ENCODE data around the gene PPCDC. TPM values are rescaled to one million over a fixed set of nuclear protein-coding genes. Genes with fewer than 3 reads are reported as not detected.

Gene PPCDC
- total RNA-seq, 1 donor from 2014 or later: 4.7 TPM

- H3K27me3 ChIP-seq (ENCODE audit: control insufficient read depth in 3 of 3, insufficient read depth in 3 of 3, low read length in 3 of 3): no peaks in the 10 kb centered on the region
- peaks cover 28 to 38% (median 31%) of the 10 kb centered on the region in 3 donors for H3K4me1 ChIP-seq (ENCODE audit: control insufficient read depth in 3 of 3, insufficient read depth in 3 of 3, low read length in 3 of 3)
- H3K27ac ChIP-seq (ENCODE audit: low read depth, low read length): no peak overlapping the region
- H3K9me3 ChIP-seq (ENCODE audit: control insufficient read depth in 3 of 3, low read length in 3 of 3): no peaks in the 10 kb centered on the region
- H3K36me3 ChIP-seq (ENCODE audit: control insufficient read depth in 3 of 3, insufficient read depth in 3 of 3, low read length in 3 of 3): peaks cover 4 to 14% (median 5%) of the 10 kb centered on the region in 3 donors
- H3K9ac ChIP-seq (ENCODE audit: low read depth in 1 of 3, low read length in 3 of 3): peak overlapping the region in 1 of 3 donors; percentile 33
- H3K4me3 ChIP-seq (ENCODE audit: low read length in 3 of 3): no peak overlapping the region
Measured at GRCh38 chr15:75027551-75027950, 4.2 kb downstream of the PPCDC start.

GRCh38 chr15:75028991-75029377 is 5.6 kb downstream of the PPCDC start:
- Histone ChIP-seq H3K27me3 (ENCODE audit: control insufficient read depth in 3 of 3, insufficient read depth in 3 of 3, low read length in 3 of 3) (no peaks in the 10 kb centered on the region), H3K9ac (ENCODE audit: low read depth in 1 of 3, low read length in 3 of 3) (peak overlapping the region in 1 of 3 donors; percentile 50), H3K27ac (ENCODE audit: low read depth, low read length) (peak overlapping the region; percentile 12), H3K9me3 (ENCODE audit: control insufficient read depth in 3 of 3, low read length in 3 of 3) (no peaks in the 10 kb centered on the region), H3K4me1 (ENCODE audit: control insufficient read depth in 3 of 3, insufficient read depth in 3 of 3, low read length in 3 of 3) (peaks cover 26 to 40% (median 29%) of the 10 kb centered on the region in 3 donors), H3K36me3 (ENCODE audit: control insufficient read depth in 3 of 3, insufficient read depth in 3 of 3, low read length in 3 of 3) (peaks cover 5 to 12% (median 6%) of the 10 kb centered on the region in 3 donors), H3K4me3 (ENCODE audit: low read length in 3 of 3) (peak overlapping the region in 1 of 3 donors; percentile 26)

- H3K36me3 ChIP-seq (ENCODE audit: control insufficient read depth in 3 of 3, insufficient read depth in 3 of 3, low read length in 3 of 3): peaks cover 5 to 12% (median 8%) of the 10 kb centered on the region in 3 donors
- no peaks in the 10 kb centered on the region for H3K9me3 ChIP-seq (ENCODE audit: control insufficient read depth in 3 of 3, low read length in 3 of 3)
- H3K27ac ChIP-seq (ENCODE audit: low read depth, low read length): peak overlapping the region; percentile 71
- peak overlapping the region; percentile 40 to 66 (median 66) for H3K9ac ChIP-seq (ENCODE audit: low read depth in 1 of 3, low read length in 3 of 3)
- H3K4me3 ChIP-seq (ENCODE audit: low read length in 3 of 3): peak overlapping the region; percentile 4 to 58 (median 52)
- no peaks in the 10 kb centered on the region for H3K27me3 ChIP-seq (ENCODE audit: control insufficient read depth in 3 of 3, insufficient read depth in 3 of 3, low read length in 3 of 3)
- peaks cover 23 to 35% (median 26%) of the 10 kb centered on the region in 3 donors for H3K4me1 ChIP-seq (ENCODE audit: control insufficient read depth in 3 of 3, insufficient read depth in 3 of 3, low read length in 3 of 3)
Measured at GRCh38 chr15:75029378-75030022, 6.1 kb downstream of the PPCDC start.

- peaks cover 5 to 12% (median 8%) of the 10 kb centered on the region in 3 donors for H3K36me3 ChIP-seq (ENCODE audit: control insufficient read depth in 3 of 3, insufficient read depth in 3 of 3, low read length in 3 of 3)
- peak overlapping the region; percentile 71 for H3K27ac ChIP-seq (ENCODE audit: low read depth, low read length)
- peak overlapping the region; percentile 40 to 66 (median 66) for H3K9ac ChIP-seq (ENCODE audit: low read depth in 1 of 3, low read length in 3 of 3)
- peak overlapping the region; percentile 4 to 58 (median 52) for H3K4me3 ChIP-seq (ENCODE audit: low read length in 3 of 3)
- no peaks in the 10 kb centered on the region for H3K27me3 ChIP-seq (ENCODE audit: control insufficient read depth in 3 of 3, insufficient read depth in 3 of 3, low read length in 3 of 3)
- H3K9me3 ChIP-seq (ENCODE audit: control insufficient read depth in 3 of 3, low read length in 3 of 3): no peaks in the 10 kb centered on the region
- peaks cover 22 to 31% (median 25%) of the 10 kb centered on the region in 3 donors for H3K4me1 ChIP-seq (ENCODE audit: control insufficient read depth in 3 of 3, insufficient read depth in 3 of 3, low read length in 3 of 3)
Measured at GRCh38 chr15:75030023-75030413, 6.6 kb downstream of the PPCDC start.

- Histone ChIP-seq H3K9me3 (ENCODE audit: control insufficient read depth in 3 of 3, low read length in 3 of 3) (no peaks in the 10 kb centered on the region), H3K4me3 (ENCODE audit: low read length in 3 of 3) (peak overlapping the region in 1 of 3 donors; percentile 58), H3K27ac (ENCODE audit: low read depth, low read length) (peak overlapping the region; percentile 71), H3K36me3 (ENCODE audit: control insufficient read depth in 3 of 3, insufficient read depth in 3 of 3, low read length in 3 of 3) (peaks cover 5 to 12% (median 8%) of the 10 kb centered on the region in 3 donors), H3K27me3 (ENCODE audit: control insufficient read depth in 3 of 3, insufficient read depth in 3 of 3, low read length in 3 of 3) (no peaks in the 10 kb centered on the region), H3K9ac (ENCODE audit: low read depth in 1 of 3, low read length in 3 of 3) (peak overlapping the region in 2 of 3 donors; percentile 60 to 66), H3K4me1 (ENCODE audit: control insufficient read depth in 3 of 3, insufficient read depth in 3 of 3, low read length in 3 of 3) (peaks cover 18 to 27% (median 21%) of the 10 kb centered on the region in 3 donors)
Measured at GRCh38 chr15:75030424-75030823, 7.0 kb downstream of the PPCDC start.

GRCh38 chr15:75031848-75032247 is 8.5 kb downstream of the PPCDC start:
- Histone ChIP-seq H3K4me3 (ENCODE audit: low read length in 3 of 3) (no peak overlapping the region), H3K27me3 (ENCODE audit: control insufficient read depth in 3 of 3, insufficient read depth in 3 of 3, low read length in 3 of 3) (no peaks in the 10 kb centered on the region), H3K9me3 (ENCODE audit: control insufficient read depth in 3 of 3, low read length in 3 of 3) (no peaks in the 10 kb centered on the region), H3K4me1 (ENCODE audit: control insufficient read depth in 3 of 3, insufficient read depth in 3 of 3, low read length in 3 of 3) (peaks cover 20 to 26% (median 21%) of the 10 kb centered on the region in 3 donors), H3K9ac (ENCODE audit: low read depth in 1 of 3, low read length in 3 of 3) (no peak overlapping the region), H3K27ac (ENCODE audit: low read depth, low read length) (no peak overlapping the region), H3K36me3 (ENCODE audit: control insufficient read depth in 3 of 3, insufficient read depth in 3 of 3, low read length in 3 of 3) (peaks cover 5 to 12% (median 6%) of the 10 kb centered on the region in 3 donors)

DNA sequence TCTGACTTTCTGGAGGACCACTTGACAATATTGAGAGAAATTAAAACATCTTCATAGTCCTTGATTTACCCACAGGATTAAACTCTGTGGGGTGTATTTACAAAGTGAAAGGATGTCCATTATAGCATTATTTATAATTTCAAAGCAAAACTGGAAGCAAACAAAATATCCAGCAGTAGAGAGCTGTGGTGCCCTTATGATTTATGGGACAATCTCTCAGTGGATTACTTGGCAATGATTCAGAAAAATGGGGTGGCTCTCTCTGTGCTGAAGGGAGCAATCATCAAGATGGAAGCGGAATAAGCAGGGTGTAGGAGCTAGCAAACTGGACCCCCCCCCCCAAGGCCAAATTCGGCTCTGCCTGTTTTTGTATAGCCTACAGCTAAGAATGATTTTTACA is 9.0 kb downstream of the PPCDC start:
- Histone ChIP-seq H3K4me1 (ENCODE audit: control insufficient read depth in 3 of 3, insufficient read depth in 3 of 3, low read length in 3 of 3) (peaks cover 20 to 26% (median 21%) of the 10 kb centered on the region in 3 donors), H3K9ac (ENCODE audit: low read depth in 1 of 3, low read length in 3 of 3) (no peak overlapping the region), H3K9me3 (ENCODE audit: control insufficient read depth in 3 of 3, low read length in 3 of 3) (no peaks in the 10 kb centered on the region), H3K4me3 (ENCODE audit: low read length in 3 of 3) (no peak overlapping the region), H3K27ac (ENCODE audit: low read depth, low read length) (no peak overlapping the region), H3K36me3 (ENCODE audit: control insufficient read depth in 3 of 3, insufficient read depth in 3 of 3, low read length in 3 of 3) (peaks cover 5 to 9% (median 5%) of the 10 kb centered on the region in 3 donors), H3K27me3 (ENCODE audit: control insufficient read depth in 3 of 3, insufficient read depth in 3 of 3, low read length in 3 of 3) (no peaks in the 10 kb centered on the region)

GRCh38 chr15:75033809-75034208 is 10.4 kb downstream of the PPCDC start:
- H3K36me3 ChIP-seq (ENCODE audit: control insufficient read depth in 3 of 3, insufficient read depth in 3 of 3, low read length in 3 of 3): peaks cover 0 to 6% (median 5%) of the 10 kb centered on the region in 3 donors
- H3K4me3 ChIP-seq (ENCODE audit: low read length in 3 of 3): no peak overlapping the region
- no peaks in the 10 kb centered on the region for H3K27me3 ChIP-seq (ENCODE audit: control insufficient read depth in 3 of 3, insufficient read depth in 3 of 3, low read length in 3 of 3)
- H3K27ac ChIP-seq (ENCODE audit: low read depth, low read length): no peak overlapping the region
- no peaks in the 10 kb centered on the region for H3K9me3 ChIP-seq (ENCODE audit: control insufficient read depth in 3 of 3, low read length in 3 of 3)
- H3K9ac ChIP-seq (ENCODE audit: low read depth in 1 of 3, low read length in 3 of 3): no peak overlapping the region
- H3K4me1 ChIP-seq (ENCODE audit: control insufficient read depth in 3 of 3, insufficient read depth in 3 of 3, low read length in 3 of 3): peaks cover 20 to 30% (median 21%) of the 10 kb centered on the region in 3 donors

- no peak overlapping the region for H3K27ac ChIP-seq (ENCODE audit: low read depth, low read length)
Measured at GRCh38 chr15:75034615-75035014, 11.2 kb downstream of the PPCDC start.

GRCh38 chr15:75036212-75036616 is 12.8 kb downstream of the PPCDC start:
- Histone ChIP-seq H3K36me3 (ENCODE audit: control insufficient read depth in 3 of 3, insufficient read depth in 3 of 3, low read length in 3 of 3) (peaks cover 0 to 5% (median 0%) of the 10 kb centered on the region in 3 donors), H3K4me3 (ENCODE audit: low read length in 3 of 3) (no peak overlapping the region), H3K27ac (ENCODE audit: low read depth, low read length) (no peak overlapping the region), H3K9me3 (ENCODE audit: control insufficient read depth in 3 of 3, low read length in 3 of 3) (no peaks in the 10 kb centered on the region), H3K4me1 (ENCODE audit: control insufficient read depth in 3 of 3, insufficient read depth in 3 of 3, low read length in 3 of 3) (peaks cover 4 to 14% (median 7%) of the 10 kb centered on the region in 3 donors), H3K27me3 (ENCODE audit: control insufficient read depth in 3 of 3, insufficient read depth in 3 of 3, low read length in 3 of 3) (no peaks in the 10 kb centered on the region), H3K9ac (ENCODE audit: low read depth in 1 of 3, low read length in 3 of 3) (no peak overlapping the region)

More at GRCh38 chr15:75034615-75035014, 11.2 kb downstream of the PPCDC start:
- H3K9ac ChIP-seq (ENCODE audit: low read depth in 1 of 3, low read length in 3 of 3): no peak overlapping the region
- no peaks in the 10 kb centered on the region for H3K27me3 ChIP-seq (ENCODE audit: control insufficient read depth in 3 of 3, insufficient read depth in 3 of 3, low read length in 3 of 3)
- H3K4me1 ChIP-seq (ENCODE audit: control insufficient read depth in 3 of 3, insufficient read depth in 3 of 3, low read length in 3 of 3): peaks cover 14 to 29% (median 18%) of the 10 kb centered on the region in 3 donors
- H3K36me3 ChIP-seq (ENCODE audit: control insufficient read depth in 3 of 3, insufficient read depth in 3 of 3, low read length in 3 of 3): peaks cover 0 to 5% (median 4%) of the 10 kb centered on the region in 3 donors
- H3K4me3 ChIP-seq (ENCODE audit: low read length in 3 of 3): no peak overlapping the region
- no peaks in the 10 kb centered on the region for H3K9me3 ChIP-seq (ENCODE audit: control insufficient read depth in 3 of 3, low read length in 3 of 3)

All from skeletal muscle tissue (tissue), 4 donors.